Measurements from ENCODE around the gene MVD.
A peak's percentile ranks its signal among the peaks of the same experiment; 100 is the strongest.

Gene MVD

DNA sequence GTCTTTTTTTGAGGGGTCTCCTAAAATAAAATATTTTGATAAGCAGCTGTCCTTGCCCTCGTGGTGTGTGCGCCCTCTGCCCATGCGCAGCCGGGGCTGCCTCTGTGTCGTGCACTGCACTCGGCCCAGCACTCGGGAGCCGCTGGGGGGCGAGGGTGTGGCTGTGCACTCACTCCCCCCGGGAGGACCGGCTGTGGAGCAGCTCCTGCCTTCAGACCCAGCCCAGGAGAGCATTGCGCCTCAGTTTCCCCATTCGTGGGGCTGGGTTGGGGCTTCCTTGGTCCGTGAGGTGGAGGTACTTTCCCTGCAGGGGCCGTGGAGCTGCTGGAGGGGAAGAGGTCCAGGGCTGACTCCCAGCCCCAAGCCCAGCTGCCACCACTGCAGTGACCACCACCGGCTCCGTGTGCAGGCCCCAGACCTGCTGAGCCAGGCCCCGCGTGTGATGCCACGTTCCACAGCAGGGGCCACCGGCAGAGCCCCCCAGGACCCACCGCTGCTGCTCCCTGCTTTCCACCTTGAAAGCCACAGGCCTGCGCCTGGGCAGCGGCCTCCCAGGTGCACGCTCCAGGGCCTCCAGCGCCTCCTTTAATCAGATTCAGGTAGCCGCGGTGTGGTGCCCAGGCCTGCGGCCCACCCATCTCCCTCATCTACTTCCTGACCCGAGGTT lies 30.8 kb downstream of the MVD start:
- no peak overlapping the region for H3K4me3 ChIP-seq (ENCODE audit: low read depth, low read length)
- TF ChIP-seq, protein P1, sequence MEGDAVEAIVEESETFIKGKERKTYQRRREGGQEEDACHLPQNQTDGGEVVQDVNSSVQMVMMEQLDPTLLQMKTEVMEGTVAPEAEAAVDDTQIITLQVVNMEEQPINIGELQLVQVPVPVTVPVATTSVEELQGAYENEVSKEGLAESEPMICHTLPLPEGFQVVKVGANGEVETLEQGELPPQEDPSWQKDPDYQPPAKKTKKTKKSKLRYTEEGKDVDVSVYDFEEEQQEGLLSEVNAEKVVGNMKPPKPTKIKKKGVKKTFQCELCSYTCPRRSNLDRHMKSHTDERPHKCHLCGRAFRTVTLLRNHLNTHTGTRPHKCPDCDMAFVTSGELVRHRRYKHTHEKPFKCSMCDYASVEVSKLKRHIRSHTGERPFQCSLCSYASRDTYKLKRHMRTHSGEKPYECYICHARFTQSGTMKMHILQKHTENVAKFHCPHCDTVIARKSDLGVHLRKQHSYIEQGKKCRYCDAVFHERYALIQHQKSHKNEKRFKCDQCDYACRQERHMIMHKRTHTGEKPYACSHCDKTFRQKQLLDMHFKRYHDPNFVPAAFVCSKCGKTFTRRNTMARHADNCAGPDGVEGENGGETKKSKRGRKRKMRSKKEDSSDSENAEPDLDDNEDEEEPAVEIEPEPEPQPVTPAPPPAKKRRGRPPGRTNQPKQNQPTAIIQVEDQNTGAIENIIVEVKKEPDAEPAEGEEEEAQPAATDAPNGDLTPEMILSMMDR (IDR thresholded peaks at IDR 0.05; ENCODE audit: low read depth, low read length), result no peak

DNA sequence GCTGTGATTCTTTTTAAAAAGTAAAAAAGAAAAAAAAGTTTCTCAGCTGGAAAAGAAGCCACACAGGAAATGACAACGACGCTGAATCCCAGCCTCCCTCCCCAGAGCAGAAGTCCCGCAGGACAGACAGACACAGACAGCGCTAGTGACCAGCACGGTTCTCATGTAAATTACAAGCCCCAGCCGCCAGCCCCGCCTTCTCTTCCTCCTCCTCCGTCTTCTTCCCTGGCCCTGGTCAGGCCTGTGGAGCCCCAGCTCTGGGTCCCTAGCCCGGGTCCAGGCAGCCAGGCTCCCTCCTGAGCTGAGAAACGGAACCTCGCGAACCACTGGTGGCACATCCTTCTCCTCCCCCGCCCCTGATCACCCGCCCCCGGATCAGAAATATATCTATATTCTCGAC lies 31.5 kb downstream of the MVD start:
- TF ChIP-seq, protein P1 (IDR thresholded peaks at IDR 0.05; ENCODE audit: low read depth, low read length), result no peak
- H3K4me3 ChIP-seq (ENCODE audit: low read depth, low read length), result no peak overlapping the region

DNA sequence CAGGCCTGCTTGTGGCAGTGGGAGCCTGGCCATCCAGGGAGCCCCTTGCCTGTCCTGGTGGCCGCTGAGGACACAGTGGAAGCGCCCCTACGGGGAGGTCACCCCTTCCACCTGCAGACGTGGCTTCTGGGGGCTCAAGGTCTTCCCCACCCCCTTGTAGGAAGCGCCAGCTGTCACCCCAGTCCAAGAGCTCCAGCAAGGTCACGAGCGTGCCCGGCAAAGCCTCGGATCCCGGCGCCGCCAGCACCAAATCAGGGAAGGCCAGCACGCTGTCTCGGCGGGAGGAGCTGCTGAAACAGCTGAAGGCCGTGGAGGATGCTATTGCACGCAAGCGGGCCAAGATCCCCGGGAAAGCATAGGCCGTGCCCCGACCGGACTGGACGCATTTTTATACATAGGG lies 31.9 kb downstream of the MVD start:
- TF ChIP-seq, protein P1 (IDR thresholded peaks at IDR 0.05; ENCODE audit: low read depth, low read length), result no peak
- H3K4me3 ChIP-seq (ENCODE audit: low read depth, low read length), result no peak overlapping the region

DNA sequence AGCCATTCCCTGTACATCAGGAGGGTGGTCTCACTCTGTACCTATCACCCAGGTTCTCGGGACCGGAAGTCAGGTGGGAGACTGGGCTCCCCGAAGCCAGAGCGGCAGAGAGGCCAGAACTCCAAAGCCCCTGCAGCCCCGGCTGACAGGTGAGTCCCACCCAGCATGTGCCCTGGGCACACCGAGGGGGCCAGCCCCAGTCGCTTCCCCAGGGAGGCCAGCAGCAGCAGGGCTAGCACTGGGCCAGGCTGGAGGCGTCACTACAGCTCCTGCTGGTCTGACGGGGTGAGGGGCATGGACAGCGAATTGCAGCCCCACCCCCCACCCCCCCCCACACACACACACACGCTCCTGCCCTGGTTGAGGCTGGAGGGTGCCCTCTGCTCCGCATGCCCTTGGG lies 32.5 kb downstream of the MVD start:
- H3K4me3 ChIP-seq (ENCODE audit: low read depth, low read length), result no peak overlapping the region
- TF ChIP-seq, protein P1 (IDR thresholded peaks at IDR 0.05; ENCODE audit: low read depth, low read length), result no peak

DNA sequence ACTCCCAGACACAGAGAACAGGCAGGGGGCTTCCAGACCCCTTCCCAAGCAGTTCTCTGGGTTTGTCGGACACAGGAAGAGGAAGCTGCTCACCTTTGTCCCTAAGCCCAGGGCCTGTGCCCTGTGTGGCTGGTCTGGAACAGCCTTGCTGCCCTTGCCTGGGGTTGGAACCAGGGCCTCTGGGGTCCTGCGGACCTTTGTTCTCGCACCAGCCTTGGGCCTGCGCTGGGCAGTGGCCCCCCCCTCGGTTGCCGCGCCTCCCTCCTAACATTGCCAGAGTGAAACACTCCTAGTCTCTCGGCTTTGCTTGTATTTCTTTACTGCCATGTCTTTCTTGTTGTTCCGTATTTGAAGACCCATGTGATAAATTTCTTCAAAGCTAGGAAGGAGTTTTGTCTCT lies 33.1 kb downstream of the MVD start:
- H3K4me3 ChIP-seq (ENCODE audit: low read depth, low read length), result no peak overlapping the region
- TF ChIP-seq, protein P1 (IDR thresholded peaks at IDR 0.05; ENCODE audit: low read depth, low read length), result no peak

DNA sequence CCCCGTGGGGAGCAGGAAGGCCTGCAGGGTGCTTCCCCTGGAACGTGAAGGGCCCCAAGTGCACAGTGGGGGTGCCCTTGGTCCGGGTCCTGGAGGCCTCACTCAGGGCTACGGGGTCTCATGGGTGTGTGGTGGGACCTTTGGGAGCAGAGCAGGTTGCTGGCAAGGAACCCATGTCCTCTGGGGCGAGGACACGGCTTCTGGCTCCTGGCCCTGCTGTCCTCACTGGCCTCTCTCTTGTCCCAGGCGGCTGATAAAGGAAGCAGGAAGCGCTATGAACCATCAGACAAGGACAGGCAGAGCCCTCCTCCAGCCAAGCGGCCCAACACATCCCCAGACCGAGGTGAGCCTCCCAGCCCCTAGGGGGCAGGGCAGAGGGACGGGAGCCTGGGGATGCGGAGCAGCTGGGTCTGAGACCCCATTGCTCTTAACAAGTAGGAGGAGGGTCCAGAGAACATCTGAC lies 34.3 kb downstream of the MVD start:
- no peak overlapping the region for H3K4me3 ChIP-seq (ENCODE audit: low read depth, low read length)

More for the DNA sequence above, 34.3 kb downstream of the MVD start:
- TF ChIP-seq, protein P1 (IDR thresholded peaks at IDR 0.05; ENCODE audit: low read depth, low read length), result peak; percentile 28; the same call in 1 of the 2 replicates
